GM12891 (cell line): Measurements from ENCODE around the gene SLC43A1.

Source experiments
- PAX5 ChIP-seq: IDR thresholded peaks from 2 replicates; pipeline ENCODE4 v1.6.1; 2011; ENCODE audit warnings: low read length, moderate library complexity, mild to moderate bottlenecking; ENCODE audit not compliant: insufficient read depth, severe bottlenecking
- POLR2A ChIP-seq: IDR thresholded peaks from 2 replicates; pipeline ENCODE4 v1.6.1; 2011; ENCODE audit warnings: low read depth, low read length, control low read depth
- POLR2AphosphoS5 ChIP-seq: IDR thresholded peaks from 2 replicates; pipeline ENCODE4 v1.6.1; 2011; ENCODE audit warnings: low read depth, low read length, control low read depth
- SPI1 ChIP-seq: IDR thresholded peaks from 2 replicates; pipeline ENCODE4 v1.6.1; 2011; ENCODE audit warnings: low read depth, low read length, control low read depth
- TAF1 ChIP-seq: IDR thresholded peaks from 2 replicates; pipeline ENCODE4 v1.6.1; 2011; ENCODE audit warnings: low read depth, low read length, control low read depth

DNA sequence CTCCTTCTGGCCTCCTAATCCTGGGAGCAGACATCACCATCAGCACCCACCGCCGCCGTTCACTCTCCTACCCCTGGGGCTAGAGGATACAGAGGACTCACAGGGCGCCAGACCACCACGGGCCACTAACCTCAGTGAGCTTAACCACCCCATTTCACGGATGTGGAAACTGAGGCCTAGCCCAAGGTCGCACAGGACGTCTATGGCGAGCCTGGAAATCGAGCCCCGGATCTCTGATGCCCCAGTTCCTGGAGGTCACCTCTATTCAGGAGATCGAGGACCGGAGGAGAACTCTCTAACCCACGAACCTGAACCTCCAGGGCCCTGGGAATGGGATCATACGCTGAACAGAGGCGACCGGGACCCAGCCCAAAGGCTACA lies 14.7 kb upstream of the SLC43A1 start:
- TF ChIP-seq TAF1 = no peak
- TF ChIP-seq POLR2A = no peak
- no peak for TF ChIP-seq SPI1
- TF ChIP-seq POLR2AphosphoS5 = no peak
- no peak for TF ChIP-seq PAX5
